ENCODE results near the gene MYO16.

The MYO16 gene

DNA sequence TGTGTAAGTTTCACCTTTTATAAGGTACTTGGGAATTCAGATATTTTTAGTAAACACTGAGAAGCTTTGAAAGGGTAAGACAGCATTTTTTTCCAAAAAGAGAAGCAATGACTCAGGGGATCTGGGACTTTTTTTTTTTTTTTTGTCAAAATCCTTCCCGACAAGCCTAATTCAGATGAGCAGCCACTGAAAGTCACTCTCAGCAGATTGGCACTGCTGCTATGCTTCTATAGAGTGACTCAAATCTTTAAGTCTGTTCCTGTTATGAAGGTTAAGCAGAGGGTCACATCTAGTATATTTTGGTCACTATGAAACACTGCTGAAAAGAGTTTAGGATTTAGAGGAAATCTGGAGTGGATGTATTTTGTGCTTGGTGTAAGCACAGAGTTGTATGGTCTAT is 571.1 kb downstream of the MYO16 start:
- Histone ChIP-seq H3K9me3 (ENCODE audit: control insufficient read depth, insufficient read depth, low read length) (no peaks in the 10 kb centered on the region), H3K9ac (ENCODE audit: low read depth, low read length) (no peak overlapping the region), H3K36me3 (ENCODE audit: control insufficient read depth, insufficient read depth, low read length) (no peaks in the 10 kb centered on the region), H3K4me1 (ENCODE audit: control insufficient read depth, insufficient read depth, low read length) (peaks cover 14% of the 10 kb centered on the region), H3K27me3 (ENCODE audit: control insufficient read depth, insufficient read depth, low read length) (no peaks in the 10 kb centered on the region), H3K4me3 (ENCODE audit: low read depth, low read length) (no peak overlapping the region)

DNA sequence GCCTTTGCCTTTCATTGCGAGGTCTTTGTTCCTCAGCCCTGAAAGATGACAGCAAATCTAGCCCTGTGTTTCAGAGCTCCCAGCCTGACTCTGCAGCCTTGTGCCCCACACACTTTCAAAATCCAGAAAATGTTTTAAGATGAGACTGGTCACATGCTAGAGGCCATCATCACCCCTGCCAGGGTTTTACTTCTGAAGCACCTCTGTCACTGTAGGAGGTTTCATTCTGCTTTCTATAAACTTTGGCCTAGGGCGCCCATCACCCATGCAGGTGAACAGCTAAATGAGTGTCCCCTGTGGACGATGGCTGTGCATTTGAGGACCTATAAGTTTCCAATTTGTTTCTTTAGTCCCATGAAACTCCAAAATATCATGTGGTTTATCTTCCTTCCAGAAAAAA is 574.2 kb downstream of the MYO16 start:
- H3K9ac ChIP-seq (ENCODE audit: low read depth, low read length), result no peak overlapping the region
- H3K4me3 ChIP-seq (ENCODE audit: low read depth, low read length), result no peak overlapping the region
- H3K4me1 ChIP-seq (ENCODE audit: control insufficient read depth, insufficient read depth, low read length), result no peaks in the 10 kb centered on the region
- H3K9me3 ChIP-seq (ENCODE audit: control insufficient read depth, insufficient read depth, low read length), result no peaks in the 10 kb centered on the region
- H3K36me3 ChIP-seq (ENCODE audit: control insufficient read depth, insufficient read depth, low read length), result no peaks in the 10 kb centered on the region
- no peaks in the 10 kb centered on the region for H3K27me3 ChIP-seq (ENCODE audit: control insufficient read depth, insufficient read depth, low read length)

DNA sequence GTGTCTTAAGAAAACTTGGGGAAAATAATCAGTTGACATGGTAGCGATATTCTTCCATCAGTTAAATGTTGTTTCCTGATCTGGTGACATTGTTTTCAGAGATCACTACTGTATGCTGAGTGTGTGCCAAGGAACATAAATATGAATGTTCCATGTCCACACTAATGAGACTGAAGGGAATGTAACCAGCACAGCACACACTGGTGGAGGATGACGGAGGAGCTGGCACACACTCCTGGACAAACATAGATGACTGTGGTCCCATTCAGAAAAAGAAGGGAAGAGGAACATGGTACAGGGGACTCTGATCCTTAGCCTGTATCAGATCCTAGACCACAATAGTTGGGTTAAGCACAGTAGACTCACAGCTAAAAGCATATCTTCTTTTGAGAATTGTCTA is 574.8 kb downstream of the MYO16 start:
- no peaks in the 10 kb centered on the region for H3K9me3 ChIP-seq (ENCODE audit: control insufficient read depth, insufficient read depth, low read length)
- H3K4me3 ChIP-seq (ENCODE audit: low read depth, low read length), result no peak overlapping the region
- H3K9ac ChIP-seq (ENCODE audit: low read depth, low read length), result no peak overlapping the region
- H3K4me1 ChIP-seq (ENCODE audit: control insufficient read depth, insufficient read depth, low read length), result no peaks in the 10 kb centered on the region
- no peaks in the 10 kb centered on the region for H3K36me3 ChIP-seq (ENCODE audit: control insufficient read depth, insufficient read depth, low read length)
- no peaks in the 10 kb centered on the region for H3K27me3 ChIP-seq (ENCODE audit: control insufficient read depth, insufficient read depth, low read length)

DNA sequence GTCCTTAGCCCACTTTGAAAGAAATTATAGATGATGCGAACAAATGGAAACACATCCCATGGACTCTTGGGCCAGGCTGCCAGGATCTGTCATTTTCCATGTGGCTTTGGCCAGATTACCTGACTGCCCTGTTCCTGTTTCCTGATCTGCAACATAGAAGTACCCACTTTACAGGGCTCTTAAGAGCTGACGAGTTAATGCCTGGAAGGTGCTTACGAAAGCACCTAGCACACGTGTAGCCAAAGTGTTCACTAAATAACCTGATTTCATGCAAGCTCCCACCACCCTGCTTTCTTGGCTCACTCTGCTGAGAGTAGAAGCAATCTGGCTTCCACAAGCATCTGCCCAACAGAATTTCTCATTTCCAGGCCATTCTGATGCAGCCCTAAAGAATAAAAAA is 575.2 kb downstream of the MYO16 start:
- Histone ChIP-seq H3K36me3 (ENCODE audit: control insufficient read depth, insufficient read depth, low read length) (no peaks in the 10 kb centered on the region), H3K4me3 (ENCODE audit: low read depth, low read length) (no peak overlapping the region), H3K9ac (ENCODE audit: low read depth, low read length) (no peak overlapping the region), H3K4me1 (ENCODE audit: control insufficient read depth, insufficient read depth, low read length) (no peaks in the 10 kb centered on the region), H3K27me3 (ENCODE audit: control insufficient read depth, insufficient read depth, low read length) (no peaks in the 10 kb centered on the region), H3K9me3 (ENCODE audit: control insufficient read depth, insufficient read depth, low read length) (no peaks in the 10 kb centered on the region)

DNA sequence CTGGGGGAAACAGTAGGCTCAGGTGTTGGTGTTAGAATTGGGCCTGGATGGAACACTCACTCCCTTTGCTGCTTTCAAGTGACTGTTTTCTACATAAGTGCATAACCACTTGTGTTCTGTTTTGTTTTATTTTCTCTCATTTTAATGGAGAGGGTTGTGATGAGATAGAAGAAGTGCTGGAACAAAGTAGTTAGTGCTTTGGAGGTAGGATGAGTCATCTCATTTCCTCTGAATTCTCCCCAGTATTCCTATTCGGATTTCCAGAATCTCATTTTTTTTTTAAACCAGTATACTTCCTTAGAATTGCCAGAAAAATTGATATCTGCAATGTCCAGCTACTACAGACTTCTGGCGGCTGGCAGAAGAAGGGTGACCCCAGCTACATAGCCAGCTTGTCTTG is 575.9 kb downstream of the MYO16 start:
- Histone ChIP-seq H3K36me3 (ENCODE audit: control insufficient read depth, insufficient read depth, low read length) (no peaks in the 10 kb centered on the region), H3K4me1 (ENCODE audit: control insufficient read depth, insufficient read depth, low read length) (no peaks in the 10 kb centered on the region), H3K4me3 (ENCODE audit: low read depth, low read length) (no peak overlapping the region), H3K27me3 (ENCODE audit: control insufficient read depth, insufficient read depth, low read length) (no peaks in the 10 kb centered on the region), H3K9ac (ENCODE audit: low read depth, low read length) (no peak overlapping the region), H3K9me3 (ENCODE audit: control insufficient read depth, insufficient read depth, low read length) (no peaks in the 10 kb centered on the region)

DNA sequence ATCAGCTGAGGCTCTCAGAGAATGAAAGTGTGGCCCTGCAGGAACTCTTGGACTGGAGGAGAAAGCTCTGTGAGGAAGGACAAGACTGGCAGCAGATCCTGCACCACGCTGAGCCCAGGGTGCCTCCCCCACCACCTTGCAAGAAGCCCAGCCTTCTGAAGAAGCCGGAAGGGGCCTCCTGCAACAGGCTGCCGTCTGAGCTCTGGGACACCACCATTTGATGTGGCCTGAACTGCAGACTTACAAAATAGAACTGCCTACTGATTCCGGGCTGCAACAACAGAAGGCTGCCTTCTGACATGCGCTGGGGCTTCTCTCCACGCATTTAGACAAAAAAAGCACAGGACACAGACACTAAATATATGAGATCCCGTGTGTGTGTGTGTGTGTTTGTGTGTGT is 577.2 kb downstream of the MYO16 start:
- no peak overlapping the region for H3K9ac ChIP-seq (ENCODE audit: low read depth, low read length)

DNA sequence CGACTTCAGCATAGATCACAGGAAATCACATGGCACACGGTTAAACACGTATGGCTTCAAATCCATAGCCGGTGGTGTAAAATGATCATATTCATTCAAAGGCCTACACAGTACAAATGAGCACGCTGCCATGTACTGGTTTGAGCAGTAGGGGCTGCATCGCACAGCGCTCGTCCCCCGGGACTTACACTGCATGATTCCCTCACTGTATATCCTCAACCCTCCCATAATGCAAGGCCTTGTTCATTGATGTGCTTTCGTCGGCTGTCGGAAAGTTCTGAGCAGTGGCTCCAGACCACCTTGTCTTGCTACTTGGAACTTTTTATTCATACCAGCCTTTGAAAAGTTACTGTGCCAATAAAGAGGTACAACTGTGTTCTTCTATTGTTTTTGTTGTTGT is 578.2 kb downstream of the MYO16 start:
- Histone ChIP-seq H3K9me3 (ENCODE audit: control insufficient read depth, insufficient read depth, low read length) (no peaks in the 10 kb centered on the region), H3K36me3 (ENCODE audit: control insufficient read depth, insufficient read depth, low read length) (no peaks in the 10 kb centered on the region), H3K4me1 (ENCODE audit: control insufficient read depth, insufficient read depth, low read length) (no peaks in the 10 kb centered on the region), H3K27me3 (ENCODE audit: control insufficient read depth, insufficient read depth, low read length) (no peaks in the 10 kb centered on the region), H3K4me3 (ENCODE audit: low read depth, low read length) (no peak overlapping the region), H3K9ac (ENCODE audit: low read depth, low read length) (no peak overlapping the region)

More for the DNA sequence above, 577.2 kb downstream of the MYO16 start:
- H3K36me3 ChIP-seq (ENCODE audit: control insufficient read depth, insufficient read depth, low read length), result no peaks in the 10 kb centered on the region
- H3K27me3 ChIP-seq (ENCODE audit: control insufficient read depth, insufficient read depth, low read length), result no peaks in the 10 kb centered on the region
- no peak overlapping the region for H3K4me3 ChIP-seq (ENCODE audit: low read depth, low read length)
- H3K9me3 ChIP-seq (ENCODE audit: control insufficient read depth, insufficient read depth, low read length), result no peaks in the 10 kb centered on the region
- no peaks in the 10 kb centered on the region for H3K4me1 ChIP-seq (ENCODE audit: control insufficient read depth, insufficient read depth, low read length)

DNA sequence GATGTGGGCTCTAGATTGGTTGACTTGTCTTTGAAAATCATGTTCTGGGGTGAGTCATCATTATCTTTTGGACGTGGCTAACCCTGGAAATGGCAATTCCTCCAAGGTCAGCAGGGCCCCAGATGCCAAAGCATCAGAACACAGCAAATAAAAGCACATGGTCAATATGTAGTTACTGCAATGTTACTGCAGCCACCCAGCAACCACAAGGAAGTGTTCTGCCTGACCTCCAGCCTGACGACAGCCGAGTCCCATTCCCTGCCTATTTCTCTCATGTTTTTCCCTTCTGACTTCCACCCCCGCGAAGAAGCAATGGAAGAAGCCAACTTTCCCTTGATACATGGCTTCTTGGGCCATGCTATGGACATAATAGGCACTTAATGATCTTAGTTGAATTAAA is 579.1 kb downstream of the MYO16 start:
- Histone ChIP-seq H3K9me3 (ENCODE audit: control insufficient read depth, insufficient read depth, low read length) (no peaks in the 10 kb centered on the region), H3K27me3 (ENCODE audit: control insufficient read depth, insufficient read depth, low read length) (no peaks in the 10 kb centered on the region), H3K36me3 (ENCODE audit: control insufficient read depth, insufficient read depth, low read length) (no peaks in the 10 kb centered on the region), H3K4me1 (ENCODE audit: control insufficient read depth, insufficient read depth, low read length) (no peaks in the 10 kb centered on the region), H3K9ac (ENCODE audit: low read depth, low read length) (no peak overlapping the region), H3K4me3 (ENCODE audit: low read depth, low read length) (no peak overlapping the region)

DNA sequence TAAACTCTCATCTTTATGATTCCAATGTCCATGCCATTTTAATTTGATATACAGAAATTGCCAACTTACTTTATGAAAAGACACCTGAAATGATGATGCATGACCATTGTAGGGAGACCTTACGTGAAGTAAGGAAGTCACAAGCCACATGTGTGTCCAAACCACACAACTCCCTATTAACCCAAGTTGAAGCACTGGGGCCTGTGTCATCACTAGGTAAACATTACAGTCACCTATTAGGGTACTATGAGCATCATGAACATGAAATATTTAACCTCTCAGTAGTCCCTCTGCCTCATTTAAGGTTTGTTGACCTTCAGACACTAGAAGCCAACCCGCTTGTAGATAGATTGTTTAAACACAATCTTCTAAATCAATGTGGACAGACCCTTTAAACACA is 580.1 kb downstream of the MYO16 start:
- H3K4me3 ChIP-seq (ENCODE audit: low read depth, low read length), result no peak overlapping the region
- H3K4me1 ChIP-seq (ENCODE audit: control insufficient read depth, insufficient read depth, low read length), result no peaks in the 10 kb centered on the region
- H3K9ac ChIP-seq (ENCODE audit: low read depth, low read length), result no peak overlapping the region
- no peaks in the 10 kb centered on the region for H3K36me3 ChIP-seq (ENCODE audit: control insufficient read depth, insufficient read depth, low read length)
- H3K27me3 ChIP-seq (ENCODE audit: control insufficient read depth, insufficient read depth, low read length), result no peaks in the 10 kb centered on the region
- H3K9me3 ChIP-seq (ENCODE audit: control insufficient read depth, insufficient read depth, low read length), result no peaks in the 10 kb centered on the region

DNA sequence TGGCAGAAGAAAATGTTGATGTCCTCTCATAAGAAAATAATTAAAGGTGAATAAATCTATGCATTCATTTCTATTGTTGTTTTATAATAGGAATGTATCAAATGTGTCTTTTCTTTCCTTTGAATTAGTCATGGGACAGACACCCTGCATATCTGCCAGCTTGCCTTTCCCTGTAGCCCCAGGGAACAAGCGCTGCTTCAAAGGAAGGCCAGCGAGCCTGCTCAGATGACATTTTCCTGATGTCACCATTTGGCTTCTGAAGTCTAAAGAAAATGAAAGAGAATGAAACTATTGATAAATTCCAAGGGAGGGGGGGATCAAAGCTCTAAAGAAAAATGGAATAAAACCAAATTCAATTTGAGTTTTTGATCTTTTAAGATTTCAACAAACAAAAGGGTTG is 582.2 kb downstream of the MYO16 start:
- H3K4me3 ChIP-seq (ENCODE audit: low read depth, low read length), result no peak overlapping the region

DNA sequence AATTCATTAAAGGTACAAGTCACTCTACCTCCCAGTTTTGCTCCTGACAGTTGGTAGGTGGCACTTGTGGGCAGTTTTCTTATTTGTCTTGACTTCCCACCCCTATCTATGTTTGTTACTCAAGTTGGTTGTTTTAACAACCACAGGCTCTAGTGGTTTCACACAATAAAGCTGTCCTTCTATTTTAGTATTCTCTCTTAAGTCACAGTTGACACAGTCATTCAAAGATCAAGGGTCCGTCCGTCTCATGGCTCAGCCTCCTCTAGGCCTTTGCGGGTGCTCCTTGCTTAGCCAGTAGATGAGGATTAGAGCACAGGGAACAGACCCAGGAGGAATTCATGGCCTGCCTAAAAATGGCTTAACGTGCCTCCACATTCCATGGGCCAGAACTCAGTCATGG is 583.2 kb downstream of the MYO16 start:
- Histone ChIP-seq H3K27me3 (ENCODE audit: control insufficient read depth, insufficient read depth, low read length) (no peaks in the 10 kb centered on the region), H3K4me1 (ENCODE audit: control insufficient read depth, insufficient read depth, low read length) (no peaks in the 10 kb centered on the region), H3K9ac (ENCODE audit: low read depth, low read length) (no peak overlapping the region), H3K4me3 (ENCODE audit: low read depth, low read length) (no peak overlapping the region), H3K9me3 (ENCODE audit: control insufficient read depth, insufficient read depth, low read length) (no peaks in the 10 kb centered on the region), H3K36me3 (ENCODE audit: control insufficient read depth, insufficient read depth, low read length) (no peaks in the 10 kb centered on the region)

More for the DNA sequence above, 582.2 kb downstream of the MYO16 start:
- Histone ChIP-seq H3K9me3 (ENCODE audit: control insufficient read depth, insufficient read depth, low read length) (no peaks in the 10 kb centered on the region), H3K9ac (ENCODE audit: low read depth, low read length) (no peak overlapping the region), H3K36me3 (ENCODE audit: control insufficient read depth, insufficient read depth, low read length) (no peaks in the 10 kb centered on the region), H3K4me1 (ENCODE audit: control insufficient read depth, insufficient read depth, low read length) (no peaks in the 10 kb centered on the region), H3K27me3 (ENCODE audit: control insufficient read depth, insufficient read depth, low read length) (no peaks in the 10 kb centered on the region)

DNA sequence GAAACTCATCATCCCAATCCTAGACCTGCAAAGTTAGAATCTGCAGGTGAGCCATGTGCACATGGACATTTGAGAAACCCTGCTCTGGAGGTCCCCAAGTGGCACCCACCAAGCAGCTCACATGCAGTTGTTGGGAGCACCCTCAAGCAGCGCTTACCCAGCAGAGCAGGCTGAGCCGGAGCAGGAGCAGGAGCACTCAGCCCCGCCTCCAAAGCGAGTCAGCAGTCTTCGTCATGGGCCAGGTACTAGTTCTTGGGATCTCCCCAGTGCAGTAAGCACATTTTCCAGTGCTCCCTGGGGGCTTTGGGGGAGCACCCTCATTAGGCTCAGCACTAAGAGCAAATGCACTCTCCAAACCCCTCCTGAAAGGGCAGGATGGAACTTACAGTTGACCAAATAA is 584.3 kb downstream of the MYO16 start:
- Histone ChIP-seq H3K4me1 (ENCODE audit: control insufficient read depth, insufficient read depth, low read length) (no peaks in the 10 kb centered on the region), H3K27me3 (ENCODE audit: control insufficient read depth, insufficient read depth, low read length) (no peaks in the 10 kb centered on the region), H3K36me3 (ENCODE audit: control insufficient read depth, insufficient read depth, low read length) (no peaks in the 10 kb centered on the region), H3K9me3 (ENCODE audit: control insufficient read depth, insufficient read depth, low read length) (no peaks in the 10 kb centered on the region), H3K4me3 (ENCODE audit: low read depth, low read length) (no peak overlapping the region), H3K9ac (ENCODE audit: low read depth, low read length) (no peak overlapping the region)

DNA sequence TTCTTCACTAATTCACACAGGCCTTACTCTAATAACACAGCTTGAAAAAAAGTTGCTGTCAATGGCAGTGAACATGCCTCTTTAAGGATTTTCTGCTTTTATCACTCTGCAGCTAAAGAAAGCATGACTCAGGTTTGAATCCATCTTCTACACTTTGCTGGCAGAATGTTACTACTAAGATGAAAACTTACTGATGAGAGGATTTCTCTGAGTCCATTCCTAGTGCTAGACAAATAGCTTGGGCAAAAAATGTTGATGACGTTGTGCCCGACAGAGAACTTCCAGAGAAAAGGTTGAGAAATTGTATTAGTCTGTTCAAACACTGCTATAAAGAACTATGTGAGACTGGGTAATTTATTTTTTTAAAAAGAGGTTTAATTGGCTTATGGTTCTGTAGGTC is 585.0 kb downstream of the MYO16 start:
- no peak overlapping the region for H3K4me3 ChIP-seq (ENCODE audit: low read depth, low read length)
- H3K27me3 ChIP-seq (ENCODE audit: control insufficient read depth, insufficient read depth, low read length), result no peaks in the 10 kb centered on the region
- H3K9ac ChIP-seq (ENCODE audit: low read depth, low read length), result no peak overlapping the region
- H3K9me3 ChIP-seq (ENCODE audit: control insufficient read depth, insufficient read depth, low read length), result no peaks in the 10 kb centered on the region
- H3K4me1 ChIP-seq (ENCODE audit: control insufficient read depth, insufficient read depth, low read length), result no peaks in the 10 kb centered on the region
- H3K36me3 ChIP-seq (ENCODE audit: control insufficient read depth, insufficient read depth, low read length), result no peaks in the 10 kb centered on the region

Data from iPS-15b (cell line).